RWPE2 (cell line): ENCODE results near the gene CKMT2.

ENCODE experiments used
- ATAC-seq: fragments of 200-7000 bp; cut with Tn5 transposase; 3 replicates; pipeline ENCODE4 v1.9.1; 2021; ENCODE audit warnings: low read depth
- DNase-seq: peaks from one replicate; pipeline ENCODE4 v3.0.0-alpha.2; 2020; ENCODE audit warnings: low spot score
- H3K27ac ChIP-seq: fragments of 450-650 bp; 2 replicates; pipeline ENCODE4 v1.5.1; 2017; ENCODE audit warnings: mild to moderate bottlenecking; ENCODE audit not compliant: poor library complexity, severe bottlenecking
- H3K27me3 ChIP-seq: fragments of 250-450 bp; sonication (Bioruptor Pico); 2 replicates; pipeline ENCODE4 v1.5.1; 2021; ENCODE audit warnings: mild to moderate bottlenecking, moderate library complexity; ENCODE audit not compliant: insufficient read depth, poor library complexity, severe bottlenecking
- H3K36me3 ChIP-seq: fragments of 250-450 bp; sonication (Bioruptor Pico); 2 replicates; pipeline ENCODE4 v1.5.1; 2020; ENCODE audit warnings: low read depth, mild to moderate bottlenecking, moderate library complexity
- H3K4me1 ChIP-seq: fragments of 250-450 bp; sonication (Bioruptor Pico); 2 replicates; pipeline ENCODE4 v1.5.1; 2021; ENCODE audit warnings: mild to moderate bottlenecking, moderate library complexity; ENCODE audit not compliant: insufficient read depth, poor library complexity, severe bottlenecking
- H3K4me3 ChIP-seq: fragments of 250-450 bp; sonication (Bioruptor Pico); 2 replicates; pipeline ENCODE4 v1.5.1; 2021; ENCODE audit warnings: mild to moderate bottlenecking, moderate library complexity; ENCODE audit not compliant: severe bottlenecking
- H3K9me3 ChIP-seq: fragments of 250-450 bp; sonication (Bioruptor Pico); 2 replicates; pipeline ENCODE4 v1.5.1; 2021; ENCODE audit warnings: mild to moderate bottlenecking, moderate library complexity; ENCODE audit not compliant: severe bottlenecking
- CTCF ChIP-seq: fragments of 450-650 bp; IDR thresholded peaks from one replicate; pipeline ENCODE4 v1.5.1; 2017; ENCODE audit warnings: mild to moderate bottlenecking, moderate library complexity; ENCODE audit not compliant: poor library complexity, severe bottlenecking

CKMT2 gene

DNA sequence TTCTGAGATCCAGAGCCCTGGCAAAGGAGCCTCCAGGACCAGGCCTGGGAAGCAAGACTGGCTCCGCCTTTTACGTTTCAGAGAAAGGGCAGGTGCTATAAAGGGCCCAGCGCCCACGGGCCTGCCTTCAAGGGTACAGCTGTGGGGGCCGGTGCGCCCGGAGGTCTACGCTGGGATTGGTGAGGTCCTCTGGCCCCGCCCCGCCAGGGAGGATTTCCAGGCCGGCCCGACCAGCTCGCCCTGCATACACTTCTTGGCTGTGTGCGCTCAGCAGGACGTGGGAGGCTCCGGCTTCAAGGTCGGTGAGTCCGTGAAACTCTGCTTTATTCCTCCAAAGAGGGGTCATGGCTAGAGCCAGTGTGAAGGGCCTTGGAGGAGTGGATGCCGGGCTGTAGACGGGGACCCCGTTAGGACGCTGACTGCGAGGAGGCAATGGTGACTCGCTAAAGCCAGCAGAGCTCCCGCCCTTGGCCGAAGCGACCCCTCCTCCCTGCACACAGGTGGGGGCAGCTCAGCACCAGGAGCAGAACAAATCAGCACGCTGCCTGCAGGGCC lies at the start of gene CKMT2:
Gene CKMT2 (plus strand): TSS at position 243 of the 555 bp plus-strand sequence. CDS start 17,811 bp downstream, outside the sequence.
- no peaks in the 10 kb centered on the region for H3K27me3 ChIP-seq
- no peak within 1 kb of the TSS for H3K4me3 ChIP-seq
- H3K36me3 ChIP-seq, result no peaks in the 10 kb centered on the region
- ATAC-seq (0 out of 3 replicates have a peak, but pooled peaks have one; percentile 8), DNase-seq (no peak)
- H3K27ac ChIP-seq, result no peak within 1 kb of the TSS
- no peak for TF ChIP-seq CTCF
- no peaks in the 10 kb centered on the region for H3K9me3 ChIP-seq
- H3K4me1 ChIP-seq, result no peaks in the 10 kb centered on the region

DNA sequence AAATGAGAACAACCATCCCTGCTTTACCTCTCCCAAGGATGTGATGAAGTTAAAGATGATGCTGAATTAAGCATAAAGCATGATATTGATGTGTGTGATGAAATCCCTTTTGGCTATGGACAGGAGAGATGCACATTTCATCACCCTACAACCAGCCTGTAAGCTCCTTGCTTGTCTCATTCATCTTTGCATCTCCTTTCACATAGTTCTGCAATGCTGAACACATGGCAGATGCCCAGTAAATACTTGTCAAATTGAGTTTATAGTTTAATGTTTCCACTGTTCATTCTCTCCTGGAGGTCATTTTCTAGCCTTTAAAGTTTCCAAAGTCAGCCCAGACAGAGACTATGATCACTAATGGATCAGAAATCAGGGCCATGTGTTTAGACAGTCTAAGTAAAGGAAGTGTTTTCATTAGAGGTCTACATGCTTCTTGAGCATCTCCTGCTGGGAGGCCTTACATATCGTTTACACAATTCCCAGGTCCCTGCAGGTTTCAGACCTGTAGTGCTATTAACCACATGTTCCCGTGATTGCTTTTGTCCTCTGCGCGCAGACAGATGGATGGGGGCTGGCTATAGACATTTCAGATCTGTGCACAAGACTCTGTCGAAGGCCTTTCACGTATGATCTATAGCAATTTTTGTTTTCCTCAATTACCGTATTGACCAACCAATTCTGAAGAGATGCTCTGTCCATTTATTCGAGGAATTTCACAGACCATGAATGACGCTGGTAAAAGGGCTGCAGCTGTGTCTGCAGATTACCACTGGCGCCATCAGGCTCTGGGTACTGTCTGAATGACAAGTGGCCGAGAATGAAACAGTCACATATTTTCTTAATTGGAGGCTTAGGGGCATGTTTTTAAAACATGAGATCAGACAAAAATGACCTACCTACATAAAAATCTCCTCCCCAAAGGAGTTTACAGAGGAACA lies 49.0 kb upstream of the CKMT2 start:
- ATAC-seq, result no peak
- Histone ChIP-seq H3K36me3 (no peaks in the 10 kb centered on the region), H3K9me3 (no peaks in the 10 kb centered on the region), H3K4me3 (no peak overlapping the region), H3K27ac (no peak overlapping the region), H3K27me3 (no peaks in the 10 kb centered on the region), H3K4me1 (no peaks in the 10 kb centered on the region)
- TF ChIP-seq CTCF, result no peak
- no peak for DNase-seq

- H3K4me1 ChIP-seq, result no peaks in the 10 kb centered on the region
- no peak overlapping the region for H3K4me3 ChIP-seq
Observed at GRCh38 chr5:81184749-81185110, 48.4 kb upstream of the CKMT2 start.

DNA sequence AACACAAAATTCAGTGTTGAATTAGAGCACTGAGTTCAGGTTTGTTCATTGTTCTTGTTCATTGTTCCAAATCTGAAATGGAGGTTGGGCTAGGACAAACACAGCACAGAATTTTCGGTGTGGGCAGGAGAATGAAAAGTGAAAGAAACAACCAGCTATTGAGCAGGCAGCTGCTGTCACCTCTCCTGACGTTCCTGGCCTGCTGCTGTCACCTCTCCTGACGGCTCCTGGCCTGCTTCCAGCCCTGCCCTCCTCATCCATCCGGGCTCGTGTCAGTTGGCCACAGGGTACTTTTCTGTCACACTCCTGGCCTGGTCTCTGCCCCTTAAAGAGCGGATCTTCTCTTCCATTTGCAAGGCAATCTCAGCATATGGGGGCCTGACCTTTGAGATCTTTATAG lies 45.2 kb upstream of the CKMT2 start:
- H3K4me3 ChIP-seq, result no peak overlapping the region
- no peaks in the 10 kb centered on the region for H3K27me3 ChIP-seq
- no peaks in the 10 kb centered on the region for H3K36me3 ChIP-seq
- no peak for DNase-seq
- no peak for ATAC-seq
- no peak for TF ChIP-seq CTCF
- no peaks in the 10 kb centered on the region for H3K9me3 ChIP-seq
- H3K27ac ChIP-seq, result no peak overlapping the region
- no peaks in the 10 kb centered on the region for H3K4me1 ChIP-seq

More at GRCh38 chr5:81184749-81185110, 48.4 kb upstream of the CKMT2 start:
- TF ChIP-seq CTCF, result no peak
- no peak for DNase-seq
- H3K27me3 ChIP-seq, result no peaks in the 10 kb centered on the region
- H3K9me3 ChIP-seq, result no peaks in the 10 kb centered on the region
- no peak for ATAC-seq
- H3K36me3 ChIP-seq, result no peaks in the 10 kb centered on the region
- H3K27ac ChIP-seq, result no peak overlapping the region

GRCh38 chr5:81188962-81189361 lies 44.2 kb upstream of the CKMT2 start:
- no peak for TF ChIP-seq CTCF
- no peaks in the 10 kb centered on the region for H3K36me3 ChIP-seq
- H3K27me3 ChIP-seq, result no peaks in the 10 kb centered on the region
- H3K4me1 ChIP-seq, result no peaks in the 10 kb centered on the region
- H3K4me3 ChIP-seq, result no peak overlapping the region
- ATAC-seq (no peak), DNase-seq (no peak)
- no peaks in the 10 kb centered on the region for H3K9me3 ChIP-seq
- H3K27ac ChIP-seq, result no peak overlapping the region
